A673 (cell line): ENCODE results near the gene LSM2.

Source experiments
- EZH2 ChIP-seq: fragments of 200-600 bp; sonication (generic); IDR thresholded peaks from 2 replicates; pipeline ENCODE4 v1.6.1; 2017; ENCODE audit warnings: borderline replicate concordance, low read depth, mild to moderate bottlenecking, mixed read lengths, antibody characterized with exemption, low read length; ENCODE audit not compliant: poor library complexity, severe bottlenecking
- TF ChIP-seq, protein P1 (sequence below): fragments of 300-800, 200-600 bp; sonication (generic); conservative IDR thresholded peaks from 2 replicates; pipeline ENCODE4 v1.5.1; 2017; ENCODE audit warnings: low read depth, mild to moderate bottlenecking, antibody characterized with exemption, low read length, moderate library complexity, mixed read lengths

GRCh38 chr6:31778193-31778592, 28.6 kb downstream of the LSM2 start:
- TF ChIP-seq, protein P1, sequence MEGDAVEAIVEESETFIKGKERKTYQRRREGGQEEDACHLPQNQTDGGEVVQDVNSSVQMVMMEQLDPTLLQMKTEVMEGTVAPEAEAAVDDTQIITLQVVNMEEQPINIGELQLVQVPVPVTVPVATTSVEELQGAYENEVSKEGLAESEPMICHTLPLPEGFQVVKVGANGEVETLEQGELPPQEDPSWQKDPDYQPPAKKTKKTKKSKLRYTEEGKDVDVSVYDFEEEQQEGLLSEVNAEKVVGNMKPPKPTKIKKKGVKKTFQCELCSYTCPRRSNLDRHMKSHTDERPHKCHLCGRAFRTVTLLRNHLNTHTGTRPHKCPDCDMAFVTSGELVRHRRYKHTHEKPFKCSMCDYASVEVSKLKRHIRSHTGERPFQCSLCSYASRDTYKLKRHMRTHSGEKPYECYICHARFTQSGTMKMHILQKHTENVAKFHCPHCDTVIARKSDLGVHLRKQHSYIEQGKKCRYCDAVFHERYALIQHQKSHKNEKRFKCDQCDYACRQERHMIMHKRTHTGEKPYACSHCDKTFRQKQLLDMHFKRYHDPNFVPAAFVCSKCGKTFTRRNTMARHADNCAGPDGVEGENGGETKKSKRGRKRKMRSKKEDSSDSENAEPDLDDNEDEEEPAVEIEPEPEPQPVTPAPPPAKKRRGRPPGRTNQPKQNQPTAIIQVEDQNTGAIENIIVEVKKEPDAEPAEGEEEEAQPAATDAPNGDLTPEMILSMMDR: no peak
- TF ChIP-seq EZH2: no peak
